B cell (primary cell): ENCODE data around the gene NRF1.

Experiments
- EZH2 ChIP-seq: IDR thresholded peaks from 2 replicates; pipeline ENCODE4 v1.6.1; 2012; ENCODE audit warnings: borderline replicate concordance, low read depth, mild to moderate bottlenecking, moderate library complexity, low read length; ENCODE audit not compliant: insufficient read depth, poor library complexity, severe bottlenecking
- TF ChIP-seq, protein P1 (sequence below): fragments of 200-600 bp; IDR thresholded peaks from one replicate; pipeline ENCODE4 v1.8.0; 2022; ENCODE audit warnings: antibody characterized with exemption, mild to moderate bottlenecking

DNA sequence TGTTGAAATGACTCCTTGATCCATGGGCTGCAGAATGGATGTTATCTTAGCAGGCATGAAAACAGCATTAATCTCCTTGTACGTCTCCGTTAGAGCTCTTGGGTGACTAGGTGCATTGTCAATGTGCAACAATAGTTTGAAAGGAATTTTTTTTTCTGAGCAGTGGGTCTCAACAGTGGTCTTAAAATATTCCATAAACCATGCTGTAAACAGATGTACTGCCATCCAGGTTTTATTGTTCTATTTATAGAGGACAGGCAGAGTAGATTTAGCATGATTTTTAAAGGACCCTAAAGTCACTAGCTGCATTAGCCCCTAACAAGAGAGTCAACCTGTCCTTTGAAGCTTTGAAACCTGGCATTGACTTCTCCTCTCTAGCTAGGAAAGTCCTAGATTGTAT is 64.0 kb downstream of the NRF1 start:
- TF ChIP-seq, protein P1, sequence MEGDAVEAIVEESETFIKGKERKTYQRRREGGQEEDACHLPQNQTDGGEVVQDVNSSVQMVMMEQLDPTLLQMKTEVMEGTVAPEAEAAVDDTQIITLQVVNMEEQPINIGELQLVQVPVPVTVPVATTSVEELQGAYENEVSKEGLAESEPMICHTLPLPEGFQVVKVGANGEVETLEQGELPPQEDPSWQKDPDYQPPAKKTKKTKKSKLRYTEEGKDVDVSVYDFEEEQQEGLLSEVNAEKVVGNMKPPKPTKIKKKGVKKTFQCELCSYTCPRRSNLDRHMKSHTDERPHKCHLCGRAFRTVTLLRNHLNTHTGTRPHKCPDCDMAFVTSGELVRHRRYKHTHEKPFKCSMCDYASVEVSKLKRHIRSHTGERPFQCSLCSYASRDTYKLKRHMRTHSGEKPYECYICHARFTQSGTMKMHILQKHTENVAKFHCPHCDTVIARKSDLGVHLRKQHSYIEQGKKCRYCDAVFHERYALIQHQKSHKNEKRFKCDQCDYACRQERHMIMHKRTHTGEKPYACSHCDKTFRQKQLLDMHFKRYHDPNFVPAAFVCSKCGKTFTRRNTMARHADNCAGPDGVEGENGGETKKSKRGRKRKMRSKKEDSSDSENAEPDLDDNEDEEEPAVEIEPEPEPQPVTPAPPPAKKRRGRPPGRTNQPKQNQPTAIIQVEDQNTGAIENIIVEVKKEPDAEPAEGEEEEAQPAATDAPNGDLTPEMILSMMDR = no peak
- TF ChIP-seq EZH2 = no peak
